K562 (cell line): ENCODE data around the gene PKHD1. TPM values are rescaled to one million over a fixed set of nuclear protein-coding genes. Genes with fewer than 3 reads are reported as not detected.

Source experiments
- ATAC-seq: fragments of 200-7000 bp; cut with Tn5 transposase; 3 replicates; pipeline ENCODE4 v1.9.1; 2020; ENCODE audit warnings: moderate library complexity
- BruUV-seq: library from RNA; stranded (reverse); fragments of 400-500 nt; replicated peaks from 2 replicates; lab custom pipeline; 2021; lab: Mats Ljungman, UMichigan
- CTCF ChIA-PET: fragments of 300-600 bp; formaldehyde crosslinking; extraction: SDS; loops from one replicate; lab custom pipeline; 2021; ENCODE audit warnings: low intra/inter-chr PET ratio; lab: Yijun Ruan, JAX
- POLR2A ChIA-PET: fragments of 300-600, 350-650 bp; sonication (Branson Sonifier 250); formaldehyde crosslinking; extraction: SDS; loops from one replicate; lab custom pipeline; 2021; ENCODE audit warnings: antibody characterized with exemption, inconsistent platforms; lab: Yijun Ruan, JAX
- DNase-seq, 4 experiments: peaks; one replicate each; pipeline versions ENCODE4 v3.0.0 to v3.0.0-alpha.2; 2011 to 2018; ENCODE audit warnings: low spot score in 3 of 4, mixed read lengths in 3 of 4; ENCODE audit errors: extremely low read depth in 1 of 4
- FAIRE-seq: peaks from 2 replicates; lab custom pipeline; 2011; peaks lifted over from hg19 to GRCh38; lab: Jason Lieb, UNC
- H2AFZ ChIP-seq: 2 replicates; pipeline ENCODE4 v1.6.0; 2011; ENCODE audit warnings: low read depth, low read length, control low read depth, inconsistent platforms
- H3K27ac ChIP-seq: fragments of 200-600 bp; 3 replicates; pipeline ENCODE4 v1.8.0; 2011; ENCODE audit warnings: low read depth, mild to moderate bottlenecking, control low read depth, inconsistent platforms, low read length, moderate library complexity, mixed read lengths; ENCODE audit errors: extremely low read depth
- H3K27me3 ChIP-seq, 2 experiments: fragments of 300-600 bp in 1 of 2; 2 replicates in 1 of 2; 3 replicates in 1 of 2; pipeline versions ENCODE4 v1.6.0 to v1.8.0; 2011; ENCODE audit warnings: inconsistent platforms in 2 of 2, low read length in 2 of 2, mild to moderate bottlenecking in 1 of 2, mixed read lengths in 1 of 2, moderate library complexity in 1 of 2; ENCODE audit not compliant: control insufficient read depth in 2 of 2, insufficient read depth in 2 of 2
- H3K36me3 ChIP-seq: fragments of 300-600 bp; 3 replicates; pipeline ENCODE4 v1.8.0; 2011; ENCODE audit warnings: mild to moderate bottlenecking, low read length, inconsistent platforms; ENCODE audit not compliant: control insufficient read depth, insufficient read depth
- H3K4me1 ChIP-seq, 2 experiments: fragments of 200-600 bp in 1 of 2; replicated peaks in 1 of 2; 2 replicates in 1 of 2; 3 replicates in 1 of 2; pipeline versions ENCODE4 v1.5.1 to v1.8.0; 2011; ENCODE audit warnings: inconsistent platforms in 2 of 2, low read length in 2 of 2, mild to moderate bottlenecking in 1 of 2, mixed read lengths in 1 of 2, moderate library complexity in 1 of 2; ENCODE audit not compliant: control insufficient read depth in 2 of 2, insufficient read depth in 2 of 2
- H3K4me2 ChIP-seq: 2 replicates; pipeline ENCODE4 v1.6.1; 2011; ENCODE audit warnings: low read length, control low read depth, inconsistent platforms, mixed read lengths; ENCODE audit not compliant: insufficient read depth
- H3K4me3 ChIP-seq: fragments of 200-600 bp; sonication (generic), shearing (Covaris generic); 2 replicates; pipeline ENCODE4 v1.5.1; 2016; ENCODE audit warnings: control low read depth, inconsistent platforms
- H3K79me2 ChIP-seq: fragments of 200-600 bp; 3 replicates; pipeline ENCODE4 v1.8.0; 2011; ENCODE audit warnings: low read length, inconsistent platforms; ENCODE audit not compliant: control insufficient read depth, insufficient read depth
- H3K9ac ChIP-seq, 2 experiments: 2 replicates each; pipeline versions ENCODE4 v1.6.0 to v1.6.1; 2011; ENCODE audit warnings: low read depth in 2 of 2, low read length in 2 of 2, control low read depth in 1 of 2, inconsistent platforms in 1 of 2, mild to moderate bottlenecking in 1 of 2, mixed read lengths in 1 of 2; ENCODE audit not compliant: insufficient read depth in 1 of 2
- H3K9me1 ChIP-seq: one replicate; pipeline ENCODE4 v1.6.0; 2011; ENCODE audit warnings: inconsistent platforms, mild to moderate bottlenecking, low read length, moderate library complexity; ENCODE audit not compliant: control insufficient read depth, insufficient read depth
- H3K9me3 ChIP-seq: replicated peaks from 2 replicates; pipeline ENCODE4 v1.5.1; 2011; ENCODE audit warnings: low read depth, low read length, inconsistent platforms; ENCODE audit not compliant: control insufficient read depth, insufficient read depth
- H4K20me1 ChIP-seq: replicated peaks from 2 replicates; pipeline ENCODE4 v1.6.1; 2011; ENCODE audit warnings: low read length, inconsistent platforms, mixed read lengths; ENCODE audit not compliant: control insufficient read depth, insufficient read depth
- CEBPG ChIP-seq, 3 experiments: fragments of 200-800 bp in 1 of 3; sonication (Bioruptor generic) in 1 of 3; sonication (generic) in 1 of 3; formaldehyde crosslinking in 1 of 3; IDR thresholded peaks in 2 of 3; conservative IDR thresholded peaks in 1 of 3; 2 replicates each; pipeline versions ENCODE4 v1.6.1 to v1.8.0; 2016 to 2022; ENCODE audit warnings: missing compliant biosample characterization in 2 of 3, missing genetic modification characterization in 2 of 3, mild to moderate bottlenecking in 1 of 3, missing genetic modification reagents in 1 of 3
- CREM ChIP-seq: IDR thresholded peaks from 2 replicates; pipeline ENCODE4 v1.6.1; 2014; ENCODE audit warnings: antibody characterized with exemption, low read depth
- ELF4 ChIP-seq: fragments of 450-650 bp; formaldehyde crosslinking; IDR thresholded peaks from 2 replicates; pipeline ENCODE4 v1.4.0; 2022; ENCODE audit warnings: missing genetic modification characterization
- HNRNPH1 ChIP-seq: fragments of 200-400 bp; formaldehyde crosslinking; optimal IDR thresholded peaks from 2 replicates; pipeline ENCODE3; 2017; ENCODE audit warnings: low read depth, mild to moderate bottlenecking, low read length, moderate library complexity
- KDM1A ChIP-seq, 2 experiments: fragments of 450-650 bp; IDR thresholded peaks; 2 replicates each; pipeline ENCODE4 v1.6.1; 2016; ENCODE audit warnings: mild to moderate bottlenecking in 2 of 2
- MTA3 ChIP-seq: fragments of 450-650 bp; formaldehyde crosslinking; IDR thresholded peaks from 2 replicates; pipeline ENCODE4 v1.6.1; 2017; ENCODE audit warnings: mild to moderate bottlenecking, borderline replicate concordance
- SAFB2 ChIP-seq: fragments of 200-400 bp; formaldehyde crosslinking; IDR thresholded peaks from 2 replicates; pipeline ENCODE4 v1.6.1; 2018; ENCODE audit warnings: borderline replicate concordance, low read length, low read depth, moderate library complexity; ENCODE audit not compliant: severe bottlenecking
- XRCC5 ChIP-seq: fragments of 200-400 bp; formaldehyde crosslinking; IDR thresholded peaks from 2 replicates; pipeline ENCODE4 v1.6.1; 2017; ENCODE audit warnings: low read depth, mild to moderate bottlenecking, low read length
- ZMIZ1 ChIP-seq, 2 experiments: fragments of 150-350 bp in 1 of 2; IDR thresholded peaks; 2 replicates each; pipeline ENCODE4 v1.6.1; 2012 to 2016; ENCODE audit warnings: low read depth in 2 of 2, low read length in 2 of 2, mild to moderate bottlenecking in 1 of 2, moderate library complexity in 1 of 2
- ZNF133 ChIP-seq: fragments of 250-450 bp; sonication (Bioruptor Pico); IDR thresholded peaks from 2 replicates; pipeline ENCODE4 v1.4.0; 2020; ENCODE audit warnings: mild to moderate bottlenecking
- ZNF316 ChIP-seq: fragments of 450-650 bp; IDR thresholded peaks from 2 replicates; pipeline ENCODE4 v1.6.1; 2016
- ZNF408 ChIP-seq: fragments of 250-450 bp; sonication (Bioruptor Pico); IDR thresholded peaks from 2 replicates; pipeline ENCODE4 v1.4.0; 2020; ENCODE audit warnings: low read depth, mild to moderate bottlenecking, moderate library complexity
- ZNF695 ChIP-seq: fragments of 450-650 bp; formaldehyde crosslinking; IDR thresholded peaks from 2 replicates; pipeline ENCODE4 v1.4.0; 2020; ENCODE audit warnings: mild to moderate bottlenecking, moderate library complexity
- WGBS: fragments of 100-300 bp; shearing (Covaris generic); methylation state at CpG from one replicate; pipeline ENCODE4 v1.1.6; 2016; ENCODE audit warnings: low coverage, mixed read lengths; ENCODE audit not compliant: insufficient coverage; ENCODE audit errors: missing lambda C conversion rate; 5-methylcytosine and 5-hydroxymethylcytosine counted together
- in situ Hi-C: fragments of 300-500 bp; cut with MboI; formaldehyde crosslinking; loops from 4 replicates; pipeline ENCODE4 v1.15.0; 2018; ENCODE audit warnings: inconsistent platforms, mixed read lengths
- intact Hi-C: fragments of 100-400 bp; cut with micrococcal nuclease; formaldehyde crosslinking; loops from 2 replicates; pipeline ENCODE4 v1.14.2; 2022
- polyA plus RNA-seq, 8 experiments: library from polyadenylated mRNA; depleted of rRNA in 4 of 8; stranded (reverse) in 5 of 8; unstranded in 3 of 8; fragments of >200 nt; fragmentation: Nextera tagmentation in 2 of 8; fragmentation: Illumina TruSeq in 1 of 8; extraction: Ambion mirVana in 2 of 8; extraction: Trizol in 1 of 8; gene quantifications; 2 replicates each; pipeline versions ENCODE4 v1.2.1 to v1.2.3, GENCODE V29; 2011 to 2014; ENCODE audit warnings: inconsistent platforms in 1 of 8, missing spikeins in 1 of 8
- total RNA-seq, 7 experiments: library from RNA; depleted of rRNA in 6 of 7; stranded (reverse); fragments of >200 nt in 6 of 7; fragmentation: Illumina TruSeq in 2 of 7; extraction: Trizol in 2 of 7; gene quantifications; 2 replicates each; pipeline versions ENCODE4 v1.2.1 to v1.2.3, GENCODE V29; 2011 to 2021; ENCODE audit warnings: low replicate concordance in 1 of 7
- TF ChIP-seq, protein P1 (sequence below): sonication (generic); formaldehyde crosslinking; IDR thresholded peaks from 2 replicates; pipeline ENCODE4 v1.8.0; 2023; ENCODE audit warnings: mild to moderate bottlenecking, missing genetic modification reagents

The PKHD1 gene
- total and polyA plus RNA-seq, 9 of the 15 experiments (the other 6 are each of a cell fraction or from before 2014, with no cell fraction given), result 0.01 to 0.04 (median 0.01) TPM; not detected in 6

- H3K27ac ChIP-seq, result no peak overlapping the region
- H3K27me3 ChIP-seq, result no peaks in the 10 kb centered on the region
- DNase-seq (no peak), ATAC-seq (no peak), FAIRE-seq (no peak)
- intact Hi-C loops, result no loop called here
- H2AFZ ChIP-seq, result no peak overlapping the region
- H4K20me1 ChIP-seq, result no peaks in the 10 kb centered on the region
- no peaks in the 10 kb centered on the region for H3K9me1 ChIP-seq
- 0% methylated on average over 2 of the region's 2 CpGs for WGBS
- H3K9ac ChIP-seq, result no peak overlapping the region
- H3K36me3 ChIP-seq, result no peaks in the 10 kb centered on the region
- H3K79me2 ChIP-seq, result no peaks in the 10 kb centered on the region
- BruUV-seq, result no TSS peak
- in situ Hi-C loops, result no loop called here
- ChIA-PET CTCF (no interaction called here), POLR2A (interaction anchor here (0.7 kb wide), 1 partner anchor 9 kb away, joined by 3 read pairs; no protein-coding TSS in a partner anchor)
- H3K4me1 ChIP-seq, result no peaks in the 10 kb centered on the region
- no peak overlapping the region for H3K4me3 ChIP-seq
- TF ChIP-seq CREM (no peak), HNRNPH1 (no peak), ZNF408 (no peak), ELF4 (CRISPR knock-in tag) (no peak), CEBPG (CRISPR knock-in tag; IDR thresholded peaks at IDR 0.05) (no peak), CEBPG (tag; conservative IDR thresholded peaks at IDR 0.05 in 1 of 2, IDR thresholded peaks at IDR 0.05 in 1 of 2) (no peak), MTA3 (no peak), KDM1A (IDR thresholded peaks at IDR 0.05) (no peak), ZNF695 (no peak), ZNF133 (CRISPR knock-in tag) (no peak), SAFB2 (no peak), ZMIZ1 (IDR thresholded peaks at IDR 0.05; ENCODE audit: low read depth in 2 of 2, low read length in 2 of 2) (no peak), ZNF316 (no peak), XRCC5 (no peak)
- TF ChIP-seq, protein P1, sequence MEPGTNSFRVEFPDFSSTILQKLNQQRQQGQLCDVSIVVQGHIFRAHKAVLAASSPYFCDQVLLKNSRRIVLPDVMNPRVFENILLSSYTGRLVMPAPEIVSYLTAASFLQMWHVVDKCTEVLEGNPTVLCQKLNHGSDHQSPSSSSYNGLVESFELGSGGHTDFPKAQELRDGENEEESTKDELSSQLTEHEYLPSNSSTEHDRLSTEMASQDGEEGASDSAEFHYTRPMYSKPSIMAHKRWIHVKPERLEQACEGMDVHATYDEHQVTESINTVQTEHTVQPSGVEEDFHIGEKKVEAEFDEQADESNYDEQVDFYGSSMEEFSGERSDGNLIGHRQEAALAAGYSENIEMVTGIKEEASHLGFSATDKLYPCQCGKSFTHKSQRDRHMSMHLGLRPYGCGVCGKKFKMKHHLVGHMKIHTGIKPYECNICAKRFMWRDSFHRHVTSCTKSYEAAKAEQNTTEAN, result no peak
- H3K9me3 ChIP-seq, result no peaks in the 10 kb centered on the region
- no peak overlapping the region for H3K4me2 ChIP-seq
Measured at GRCh38 chr6:51743999-51744398, 343.4 kb downstream of the PKHD1 start.
